GM23338 (cell line): ENCODE measurements around the gene DLK1. TPM values are rescaled to one million over a fixed set of nuclear protein-coding genes. Genes with fewer than 3 reads are reported as not detected.

ENCODE experiments used
- ATAC-seq: fragments of 200-7000 bp; cut with Tn5 transposase; 3 replicates; pipeline ENCODE4 v1.9.1; 2020
- DNase-seq: peaks from one replicate; pipeline ENCODE4 v3.0.0-alpha.2; 2015; ENCODE audit warnings: low spot score
- H2AFZ ChIP-seq: fragments of 200-600 bp; sonication (generic); 2 replicates; pipeline ENCODE4 v1.8.0; 2016; ENCODE audit warnings: antibody characterized with exemption, mild to moderate bottlenecking, moderate library complexity
- H3F3A ChIP-seq: fragments of 200-600 bp; sonication (generic); replicated peaks from 2 replicates; pipeline ENCODE4 v1.8.0; 2017; ENCODE audit warnings: antibody characterized with exemption, mixed run types, low read depth
- H3K27ac ChIP-seq: fragments of 200-600 bp; sonication (generic); 2 replicates; pipeline ENCODE4 v1.6.1; 2016; ENCODE audit warnings: low read depth
- H3K27me3 ChIP-seq: fragments of 200-600 bp; sonication (generic); 2 replicates; pipeline ENCODE4 v1.8.0; 2016; ENCODE audit warnings: mild to moderate bottlenecking, mixed run types, moderate library complexity; ENCODE audit not compliant: insufficient read depth
- H3K36me3 ChIP-seq: fragments of 200-600 bp; sonication (generic); 2 replicates; pipeline ENCODE4 v1.8.0; 2016; ENCODE audit warnings: mild to moderate bottlenecking; ENCODE audit not compliant: insufficient read depth
- H3K4me1 ChIP-seq: fragments of 200-600 bp; sonication (generic); 2 replicates; pipeline ENCODE4 v1.8.0; 2016; ENCODE audit warnings: mild to moderate bottlenecking, moderate library complexity; ENCODE audit not compliant: insufficient read depth
- H3K4me2 ChIP-seq: fragments of 200-600 bp; sonication (generic); 2 replicates; pipeline ENCODE4 v1.7.1; 2017; ENCODE audit warnings: mixed run types
- H3K4me3 ChIP-seq: fragments of 200-600 bp; sonication (generic); 2 replicates; pipeline ENCODE4 v1.6.1; 2016; ENCODE audit warnings: mixed run types
- H3K79me2 ChIP-seq: fragments of 200-600 bp; sonication (generic); replicated peaks from 2 replicates; pipeline ENCODE4 v1.8.0; 2017; ENCODE audit warnings: mild to moderate bottlenecking; ENCODE audit not compliant: insufficient read depth
- H3K9me2 ChIP-seq: fragments of 200-600 bp; sonication (generic); 2 replicates; pipeline ENCODE4 v1.8.0; 2017; ENCODE audit not compliant: insufficient read depth
- H4K20me1 ChIP-seq: fragments of 200-600 bp; sonication (generic); replicated peaks from 2 replicates; pipeline ENCODE4 v1.8.0; 2017; ENCODE audit warnings: mild to moderate bottlenecking; ENCODE audit not compliant: insufficient read depth
- H3K27ac Mint-ChIP-seq: 2 replicates; pipeline ENCODE4 v1.8.0; 2020; ENCODE audit warnings: inconsistent platforms, mild to moderate bottlenecking, moderate library complexity, mixed read lengths
- H3K27me3 Mint-ChIP-seq: 3 replicates; pipeline ENCODE4 v1.8.0; 2022; ENCODE audit warnings: low read depth, mild to moderate bottlenecking, moderate library complexity, mixed read lengths, inconsistent platforms; ENCODE audit not compliant: insufficient read depth, poor library complexity
- H3K36me3 Mint-ChIP-seq: 3 replicates; pipeline ENCODE4 v1.8.0; 2021; ENCODE audit warnings: low read depth, mild to moderate bottlenecking, inconsistent platforms, moderate library complexity, mixed read lengths
- H3K4me1 Mint-ChIP-seq: 3 replicates; pipeline ENCODE4 v1.8.0; 2020; ENCODE audit warnings: mild to moderate bottlenecking, inconsistent platforms, mixed read lengths
- H3K4me3 Mint-ChIP-seq: 3 replicates; pipeline ENCODE4 v1.8.0; 2021; ENCODE audit warnings: moderate library complexity, mild to moderate bottlenecking, inconsistent platforms, mixed read lengths
- H3K9me3 Mint-ChIP-seq: 3 replicates; pipeline ENCODE4 v1.8.0; 2020; ENCODE audit warnings: moderate library complexity, mild to moderate bottlenecking, inconsistent platforms, mixed read lengths
- CREB1 ChIP-seq: fragments of 250-450 bp; sonication (Bioruptor Pico); IDR thresholded peaks from 2 replicates; pipeline ENCODE4 v1.5.0; 2020; ENCODE audit warnings: low read depth, mild to moderate bottlenecking, moderate library complexity
- EZH2 ChIP-seq: fragments of 200-600 bp; sonication (generic); IDR thresholded peaks from one replicate; pipeline ENCODE4 v1.8.0; 2017; ENCODE audit warnings: antibody characterized with exemption, mild to moderate bottlenecking, low read depth; ENCODE audit not compliant: unreplicated experiment
- JUNB ChIP-seq: IDR thresholded peaks from one replicate; pipeline ENCODE4 v1.6.1; 2016; ENCODE audit warnings: antibody characterized with exemption; ENCODE audit not compliant: unreplicated experiment
- POLR2AphosphoS5 ChIP-seq: IDR thresholded peaks from 2 replicates; pipeline ENCODE4 v1.6.1; 2016; ENCODE audit warnings: antibody characterized with exemption, low read depth
- STAT1 ChIP-seq: IDR thresholded peaks from one replicate; pipeline ENCODE4 v1.6.1; 2016; ENCODE audit warnings: antibody characterized with exemption; ENCODE audit not compliant: unreplicated experiment
- ZNF114 ChIP-seq: fragments of 250-450 bp; sonication (Bioruptor Pico); IDR thresholded peaks from 2 replicates; pipeline ENCODE4 v1.5.0; 2020; ENCODE audit warnings: mild to moderate bottlenecking, moderate library complexity
- ZNF331 ChIP-seq: fragments of 250-450 bp; sonication (Bioruptor Pico); IDR thresholded peaks from 2 replicates; pipeline ENCODE4 v1.5.0; 2020; ENCODE audit warnings: low read depth, mild to moderate bottlenecking, moderate library complexity
- polyA plus RNA-seq: library from polyadenylated mRNA; unstranded; fragments of >200 nt; fragmentation: Nextera tagmentation; extraction: Ambion mirVana; gene quantifications from 2 replicates; pipeline ENCODE4 v1.2.1, GENCODE V29; 2016
- total RNA-seq: library from RNA; depleted of rRNA; stranded (reverse); fragments of >200 nt; shearing (Covaris generic); gene quantifications from 2 replicates; pipeline ENCODE4 v1.2.3, GENCODE V29; 2014
- TF ChIP-seq, protein P1 (sequence below), 2 experiments: fragments of 200-600 bp in 1 of 2; sonication (generic) in 1 of 2; conservative IDR thresholded peaks; 2 replicates each; pipeline versions ENCODE4 v1.5.1 to v1.6.1; 2016 to 2017; ENCODE audit warnings: antibody characterized with exemption in 2 of 2, low read depth in 2 of 2, mild to moderate bottlenecking in 2 of 2, moderate library complexity in 1 of 2
- TF ChIP-seq, protein P2 (sequence below): IDR thresholded peaks from 2 replicates; pipeline ENCODE4 v1.6.1; 2016; ENCODE audit warnings: antibody characterized with exemption

Gene DLK1
- total and polyA plus RNA-seq, 2 experiments from 2014 or later = 1.1 to 1.2 TPM

DNA sequence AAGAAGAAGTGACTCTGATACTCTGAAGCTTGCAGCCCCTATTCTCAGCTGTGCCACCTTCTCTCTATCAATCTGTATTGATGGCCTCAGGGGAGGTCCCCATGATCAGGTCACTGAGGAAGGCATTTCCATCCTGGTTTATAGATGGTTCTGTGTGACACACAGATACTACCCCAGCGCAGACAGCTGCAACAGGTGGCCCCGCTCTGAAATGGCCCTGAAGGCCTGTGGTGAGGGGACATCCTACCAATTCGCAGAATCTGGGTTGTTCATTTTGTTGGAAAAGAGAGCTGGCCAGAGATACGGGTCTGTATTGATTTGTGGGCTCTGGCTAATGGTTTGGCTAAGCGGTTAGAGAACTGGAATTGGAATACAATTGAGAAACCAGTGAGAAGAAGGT is 21.7 kb downstream of the DLK1 start:
- Histone ChIP-seq H3K4me1 (no peaks in the 10 kb centered on the region), H3K27ac (no peak overlapping the region), H3K79me2 (no peaks in the 10 kb centered on the region), H3K36me3 (no peaks in the 10 kb centered on the region), H3K4me3 (no peak overlapping the region), H3K4me2 (no peak overlapping the region), H3K27me3 (no peaks in the 10 kb centered on the region), H2AFZ (no peak overlapping the region), H3K9me2 (0 out of 2 replicates have a peak, but pooled peaks cover 2% of the 10 kb centered on the region), H4K20me1 (no peaks in the 10 kb centered on the region), H3F3A (no peaks in the 10 kb centered on the region)
- Mint-ChIP-seq H3K36me3 (no peaks in the 10 kb centered on the region; the same call in 2 of the 3 replicates), H3K27me3 (peaks cover 7% of the 10 kb centered on the region), H3K4me3 (no peak overlapping the region), H3K9me3 (no peaks in the 10 kb centered on the region; the same call in 2 of the 3 replicates), H3K4me1 (no peaks in the 10 kb centered on the region), H3K27ac (no peak overlapping the region)
- TF ChIP-seq ZNF114 (no peak), STAT1 (no peak), ZNF331 (CRISPR knock-in tag) (no peak), POLR2AphosphoS5 (no peak)
- ATAC-seq (no peak), DNase-seq (no peak)

DNA sequence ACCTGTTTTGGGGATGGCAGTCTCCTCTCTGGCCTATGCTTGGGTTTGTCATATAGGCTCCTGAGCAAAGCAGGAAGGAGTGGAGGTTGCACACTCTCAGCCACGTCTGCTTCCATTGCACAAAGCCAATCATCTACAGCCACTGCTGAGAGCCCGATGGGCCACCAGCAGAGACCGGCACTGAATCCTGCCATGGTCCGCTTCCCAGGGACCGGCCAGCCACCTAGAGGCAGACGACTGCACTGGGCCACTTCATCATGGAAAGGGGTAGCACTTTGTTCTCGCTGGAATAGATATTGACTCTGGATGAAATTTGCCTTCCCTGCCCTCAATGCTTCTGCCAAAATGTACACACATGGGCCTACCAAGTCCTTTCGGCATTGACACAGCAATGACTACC is 22.3 kb downstream of the DLK1 start:
- H3K27me3 ChIP-seq = no peaks in the 10 kb centered on the region
- ATAC-seq = peak; percentile 55
- H3K9me2 ChIP-seq = 0 out of 2 replicates have a peak, but pooled peaks cover 3% of the 10 kb centered on the region
- H3K79me2 ChIP-seq = no peaks in the 10 kb centered on the region
- TF ChIP-seq, protein P1, sequence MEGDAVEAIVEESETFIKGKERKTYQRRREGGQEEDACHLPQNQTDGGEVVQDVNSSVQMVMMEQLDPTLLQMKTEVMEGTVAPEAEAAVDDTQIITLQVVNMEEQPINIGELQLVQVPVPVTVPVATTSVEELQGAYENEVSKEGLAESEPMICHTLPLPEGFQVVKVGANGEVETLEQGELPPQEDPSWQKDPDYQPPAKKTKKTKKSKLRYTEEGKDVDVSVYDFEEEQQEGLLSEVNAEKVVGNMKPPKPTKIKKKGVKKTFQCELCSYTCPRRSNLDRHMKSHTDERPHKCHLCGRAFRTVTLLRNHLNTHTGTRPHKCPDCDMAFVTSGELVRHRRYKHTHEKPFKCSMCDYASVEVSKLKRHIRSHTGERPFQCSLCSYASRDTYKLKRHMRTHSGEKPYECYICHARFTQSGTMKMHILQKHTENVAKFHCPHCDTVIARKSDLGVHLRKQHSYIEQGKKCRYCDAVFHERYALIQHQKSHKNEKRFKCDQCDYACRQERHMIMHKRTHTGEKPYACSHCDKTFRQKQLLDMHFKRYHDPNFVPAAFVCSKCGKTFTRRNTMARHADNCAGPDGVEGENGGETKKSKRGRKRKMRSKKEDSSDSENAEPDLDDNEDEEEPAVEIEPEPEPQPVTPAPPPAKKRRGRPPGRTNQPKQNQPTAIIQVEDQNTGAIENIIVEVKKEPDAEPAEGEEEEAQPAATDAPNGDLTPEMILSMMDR (conservative IDR thresholded peaks at IDR 0.05; ENCODE audit: low read depth in 2 of 2) = peak in 1 of 2 experiments; percentile 17; a peak in 2 of 4 replicates
- TF ChIP-seq ZNF331 (CRISPR knock-in tag) = no peak
- no peaks in the 10 kb centered on the region for H3K4me1 ChIP-seq
- Mint-ChIP-seq H3K9me3 (no peaks in the 10 kb centered on the region; the same call in 2 of the 3 replicates), H3K36me3 (no peaks in the 10 kb centered on the region; the same call in 2 of the 3 replicates), H3K27me3 (peaks cover 7% of the 10 kb centered on the region), H3K27ac (no peak overlapping the region), H3K4me3 (no peak overlapping the region), H3K4me1 (no peaks in the 10 kb centered on the region)
- H3K4me2 ChIP-seq = no peak overlapping the region
- no peaks in the 10 kb centered on the region for H3K36me3 ChIP-seq
- no peaks in the 10 kb centered on the region for H4K20me1 ChIP-seq
- H3F3A ChIP-seq = no peaks in the 10 kb centered on the region
- DNase-seq = peak; percentile 17
- H2AFZ ChIP-seq = no peak overlapping the region
- no peak overlapping the region for H3K27ac ChIP-seq
- no peak overlapping the region for H3K4me3 ChIP-seq

DNA sequence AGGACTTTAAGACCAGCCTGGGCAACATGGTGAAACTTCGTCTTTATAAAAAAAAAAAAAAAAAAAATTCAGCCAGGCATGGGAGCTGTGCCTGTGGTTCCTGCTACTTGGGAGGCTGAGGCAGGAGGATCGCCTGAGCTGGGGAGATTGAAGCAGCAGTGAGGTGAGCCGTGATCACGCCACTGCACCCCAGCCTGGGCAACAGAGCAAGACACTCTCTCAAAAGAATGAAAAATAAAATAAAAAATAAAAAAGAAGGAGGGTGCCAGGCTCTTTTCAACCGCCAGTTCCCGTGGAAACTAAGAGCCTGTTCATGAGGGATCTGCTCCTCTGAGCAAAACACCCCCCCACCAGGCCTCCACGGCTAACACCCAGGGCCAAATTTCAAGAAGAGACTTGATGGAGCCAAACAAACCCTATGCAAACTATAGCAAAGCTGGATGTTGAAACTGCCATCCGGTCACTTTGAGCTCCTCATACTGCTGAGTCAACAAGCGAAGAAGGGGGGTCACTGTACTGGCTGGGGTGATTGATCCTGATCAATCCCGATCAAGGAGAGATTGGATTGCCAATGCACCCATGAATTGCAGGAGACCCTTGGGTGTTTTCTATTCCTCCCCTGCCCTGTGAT is 23.4 kb downstream of the DLK1 start:
- H3K9me3 Mint-ChIP-seq = no peaks in the 10 kb centered on the region; the same call in 2 of the 3 replicates
- H3K79me2 ChIP-seq = no peaks in the 10 kb centered on the region
- H3K4me3 Mint-ChIP-seq = no peak overlapping the region
- H3K27ac Mint-ChIP-seq = no peak overlapping the region
- no peaks in the 10 kb centered on the region; the same call in 2 of the 3 replicates for H3K36me3 Mint-ChIP-seq
- H3F3A ChIP-seq = no peaks in the 10 kb centered on the region
- no peaks in the 10 kb centered on the region for H3K4me1 ChIP-seq
- no peaks in the 10 kb centered on the region for H4K20me1 ChIP-seq
- no peak for DNase-seq
- H3K4me2 ChIP-seq = no peak overlapping the region
- 0 out of 2 replicates have a peak, but pooled peaks cover 3% of the 10 kb centered on the region for H3K9me2 ChIP-seq
- H3K27me3 ChIP-seq = no peaks in the 10 kb centered on the region
- H3K4me1 Mint-ChIP-seq = no peaks in the 10 kb centered on the region
- peaks cover 7% of the 10 kb centered on the region for H3K27me3 Mint-ChIP-seq
- no peak overlapping the region for H3K27ac ChIP-seq
- H3K4me3 ChIP-seq = no peak overlapping the region
- no peak overlapping the region for H2AFZ ChIP-seq
- H3K36me3 ChIP-seq = no peaks in the 10 kb centered on the region
- no peak for ATAC-seq
- TF ChIP-seq EZH2 (no peak), ZNF331 (CRISPR knock-in tag) (no peak), ZNF114 (no peak), CREB1 (CRISPR knock-in tag) (no peak), JUNB (no peak)
- TF ChIP-seq, protein P2, sequence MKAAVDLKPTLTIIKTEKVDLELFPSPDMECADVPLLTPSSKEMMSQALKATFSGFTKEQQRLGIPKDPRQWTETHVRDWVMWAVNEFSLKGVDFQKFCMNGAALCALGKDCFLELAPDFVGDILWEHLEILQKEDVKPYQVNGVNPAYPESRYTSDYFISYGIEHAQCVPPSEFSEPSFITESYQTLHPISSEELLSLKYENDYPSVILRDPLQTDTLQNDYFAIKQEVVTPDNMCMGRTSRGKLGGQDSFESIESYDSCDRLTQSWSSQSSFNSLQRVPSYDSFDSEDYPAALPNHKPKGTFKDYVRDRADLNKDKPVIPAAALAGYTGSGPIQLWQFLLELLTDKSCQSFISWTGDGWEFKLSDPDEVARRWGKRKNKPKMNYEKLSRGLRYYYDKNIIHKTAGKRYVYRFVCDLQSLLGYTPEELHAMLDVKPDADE = no peak
